ENCODE data around the gene GPR160.

DNA sequence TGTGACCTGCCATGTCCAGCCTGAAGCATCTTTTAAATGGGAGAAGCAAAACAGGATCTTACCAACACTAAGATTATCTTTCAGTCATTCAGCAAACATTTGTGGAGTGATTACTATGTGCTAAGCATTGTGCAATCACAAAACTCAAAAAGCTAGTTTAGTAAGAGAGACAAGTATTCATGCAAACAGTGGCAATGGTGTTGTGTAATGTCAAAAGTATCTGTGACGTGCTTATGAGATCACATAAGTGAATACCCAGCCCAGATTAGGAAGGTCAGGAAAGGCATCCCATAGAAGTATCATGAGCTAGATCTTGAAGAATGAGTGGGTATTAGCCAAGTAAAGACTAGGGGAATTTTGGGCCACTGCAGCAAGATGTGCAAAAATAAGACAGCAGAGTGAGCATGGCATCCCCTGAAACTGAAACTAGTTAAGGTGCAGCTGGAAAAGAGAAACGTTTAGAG, 39.1 kb upstream of the GPR160 start:
- TF ChIP-seq, protein P1, sequence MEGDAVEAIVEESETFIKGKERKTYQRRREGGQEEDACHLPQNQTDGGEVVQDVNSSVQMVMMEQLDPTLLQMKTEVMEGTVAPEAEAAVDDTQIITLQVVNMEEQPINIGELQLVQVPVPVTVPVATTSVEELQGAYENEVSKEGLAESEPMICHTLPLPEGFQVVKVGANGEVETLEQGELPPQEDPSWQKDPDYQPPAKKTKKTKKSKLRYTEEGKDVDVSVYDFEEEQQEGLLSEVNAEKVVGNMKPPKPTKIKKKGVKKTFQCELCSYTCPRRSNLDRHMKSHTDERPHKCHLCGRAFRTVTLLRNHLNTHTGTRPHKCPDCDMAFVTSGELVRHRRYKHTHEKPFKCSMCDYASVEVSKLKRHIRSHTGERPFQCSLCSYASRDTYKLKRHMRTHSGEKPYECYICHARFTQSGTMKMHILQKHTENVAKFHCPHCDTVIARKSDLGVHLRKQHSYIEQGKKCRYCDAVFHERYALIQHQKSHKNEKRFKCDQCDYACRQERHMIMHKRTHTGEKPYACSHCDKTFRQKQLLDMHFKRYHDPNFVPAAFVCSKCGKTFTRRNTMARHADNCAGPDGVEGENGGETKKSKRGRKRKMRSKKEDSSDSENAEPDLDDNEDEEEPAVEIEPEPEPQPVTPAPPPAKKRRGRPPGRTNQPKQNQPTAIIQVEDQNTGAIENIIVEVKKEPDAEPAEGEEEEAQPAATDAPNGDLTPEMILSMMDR (IDR thresholded peaks at IDR 0.05; ENCODE audit: low read depth, low read length) = no peak
- TF ChIP-seq POLR2A (IDR thresholded peaks at IDR 0.05; ENCODE audit: extremely low read depth, insufficient read length) (no peak), MYC (IDR thresholded peaks at IDR 0.05; ENCODE audit: low read depth, low read length) (no peak)
- TF ChIP-seq, protein P2, sequence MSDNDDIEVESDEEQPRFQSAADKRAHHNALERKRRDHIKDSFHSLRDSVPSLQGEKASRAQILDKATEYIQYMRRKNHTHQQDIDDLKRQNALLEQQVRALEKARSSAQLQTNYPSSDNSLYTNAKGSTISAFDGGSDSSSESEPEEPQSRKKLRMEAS (IDR thresholded peaks at IDR 0.05; ENCODE audit: low read depth, low read length) = no peak

Data from NB4 (cell line).